H1 (cell line): ENCODE results near the gene HK1. TPM values are rescaled to one million over a fixed set of nuclear protein-coding genes. Genes with fewer than 3 reads are reported as not detected.
A peak's percentile ranks its signal among the peaks of the same experiment; 100 is the strongest.

Source experiments
- CTCF ChIA-PET: fragments of 300-600 bp; sonication (Branson Sonifier 250); formaldehyde crosslinking; loops from one replicate; lab custom pipeline; 2021; ENCODE audit not compliant: partially characterized antibody; lab: Charles Lee
- POLR2A ChIA-PET: fragments of 300-600 bp; sonication (Branson Sonifier 250); formaldehyde crosslinking; loops from one replicate; lab custom pipeline; 2021; ENCODE audit warnings: inconsistent platforms; ENCODE audit not compliant: partially characterized antibody; lab: Charles Lee
- DNase-seq, 2 experiments: peaks; one replicate each; pipeline versions ENCODE4 v3.0.0 to v3.0.0-alpha.2; 2010 to 2022; ENCODE audit warnings: low spot score in 2 of 2, low read depth in 1 of 2, mixed read lengths in 1 of 2
- FAIRE-seq: peaks from 2 replicates; lab custom pipeline; 2011; peaks lifted over from hg19 to GRCh38; lab: Jason Lieb, UNC
- H2AFZ ChIP-seq: 2 replicates; pipeline ENCODE4 v1.8.1; 2012; ENCODE audit warnings: low read length, inconsistent platforms
- H2AK5ac ChIP-seq: 2 replicates; pipeline ENCODE4 v1.6.1; 2013; ENCODE audit warnings: low read depth, low read length
- H2BK120ac ChIP-seq: replicated peaks from 2 replicates; pipeline ENCODE3; 2013; ENCODE audit warnings: low read depth, low read length, inconsistent platforms
- H2BK12ac ChIP-seq: 2 replicates; pipeline ENCODE4 v1.6.1; 2013; ENCODE audit warnings: low read depth, low read length
- H2BK15ac ChIP-seq: 2 replicates; pipeline ENCODE4 v1.6.1; 2013; ENCODE audit warnings: low read length
- H2BK20ac ChIP-seq: 2 replicates; pipeline ENCODE4 v1.6.1; 2013; ENCODE audit warnings: low read length
- H2BK5ac ChIP-seq: 2 replicates; pipeline ENCODE4 v1.6.1; 2013; ENCODE audit warnings: low read depth, low read length
- H3K14ac ChIP-seq: 2 replicates; pipeline ENCODE4 v1.6.1; 2013; ENCODE audit warnings: inconsistent platforms; ENCODE audit not compliant: insufficient read length
- H3K18ac ChIP-seq: 2 replicates; pipeline ENCODE4 v1.6.1; 2013; ENCODE audit warnings: low read length; ENCODE audit errors: extremely low read depth
- H3K23ac ChIP-seq: 2 replicates; pipeline ENCODE4 v1.6.1; 2013; ENCODE audit warnings: inconsistent platforms; ENCODE audit not compliant: insufficient read length
- H3K23me2 ChIP-seq: 2 replicates; pipeline ENCODE4 v1.6.1; 2013; ENCODE audit warnings: low read depth, low read length
- H3K27ac ChIP-seq: 2 replicates; pipeline ENCODE4 v1.6.1; 2011; ENCODE audit warnings: low read depth, low read length, inconsistent platforms
- H3K27me3 ChIP-seq, 4 experiments: replicated peaks in 1 of 4; 1 replicate in 1 of 4; 2 replicates in 3 of 4; pipeline versions ENCODE4 v1.6.1 to v1.8.1; 2011 to 2013; ENCODE audit warnings: low read length in 3 of 4, mild to moderate bottlenecking in 3 of 4, inconsistent platforms in 2 of 4, mixed read lengths in 2 of 4, moderate library complexity in 1 of 4; ENCODE audit not compliant: control insufficient read depth in 3 of 4, insufficient read depth in 3 of 4; ENCODE audit errors: extremely low read depth in 1 of 4
- H3K36me3 ChIP-seq, 4 experiments: 2 replicates each; pipeline versions ENCODE4 v1.6.1 to v1.8.1; 2011 to 2013; ENCODE audit warnings: mild to moderate bottlenecking in 4 of 4, low read length in 3 of 4, moderate library complexity in 2 of 4, control low read depth in 1 of 4, inconsistent platforms in 1 of 4; ENCODE audit not compliant: insufficient read depth in 4 of 4, control insufficient read depth in 2 of 4
- H3K4ac ChIP-seq: replicated peaks from 2 replicates; pipeline ENCODE3; 2013; ENCODE audit warnings: low read length, low read depth, mixed read lengths, inconsistent platforms; ENCODE audit not compliant: insufficient read length
- H3K4me1 ChIP-seq, 4 experiments: replicated peaks in 1 of 4; 1 replicate in 1 of 4; 2 replicates in 3 of 4; pipeline versions ENCODE4 v1.6.1 to v1.8.1; 2011 to 2013; ENCODE audit warnings: low read length in 3 of 4, inconsistent platforms in 2 of 4, mixed read lengths in 1 of 4; ENCODE audit not compliant: insufficient read depth in 4 of 4, control insufficient read depth in 3 of 4
- H3K4me2 ChIP-seq, 2 experiments: 2 replicates each; pipeline versions ENCODE4 v1.6.1 to v1.8.1; 2011 to 2013; ENCODE audit warnings: low read depth in 2 of 2, low read length in 2 of 2, control low read depth in 1 of 2, inconsistent platforms in 1 of 2, mild to moderate bottlenecking in 1 of 2; ENCODE audit not compliant: insufficient read depth in 1 of 2
- H3K4me3 ChIP-seq, 4 experiments: fragments of 200-600, 300-600 bp in 1 of 4; sonication (generic), shearing (Covaris generic), sonication (Bioruptor Twin) in 1 of 4; 2 replicates each; pipeline versions ENCODE4 v1.5.1 to v1.8.1; 2011 to 2016; ENCODE audit warnings: low read length in 4 of 4, low read depth in 3 of 4, control low read depth in 2 of 4, inconsistent platforms in 2 of 4, mild to moderate bottlenecking in 2 of 4, mixed read lengths in 1 of 4, moderate library complexity in 1 of 4; ENCODE audit not compliant: insufficient read depth in 2 of 4; ENCODE audit errors: extremely low read depth in 1 of 4
- H3K56ac ChIP-seq: replicated peaks from 2 replicates; pipeline ENCODE3; 2013; ENCODE audit warnings: low read depth, mild to moderate bottlenecking, mixed read lengths, low read length, inconsistent platforms; ENCODE audit not compliant: insufficient read length
- H3K79me1 ChIP-seq: 2 replicates; pipeline ENCODE4 v1.6.1; 2013; ENCODE audit warnings: low read depth, low read length, control low read depth
- H3K79me2 ChIP-seq, 2 experiments: 2 replicates each; pipeline versions ENCODE4 v1.6.1 to v1.8.1; 2012 to 2013; ENCODE audit warnings: low read length in 2 of 2, mild to moderate bottlenecking in 2 of 2, inconsistent platforms in 1 of 2; ENCODE audit not compliant: insufficient read depth in 2 of 2, control insufficient read depth in 1 of 2
- H3K9ac ChIP-seq, 4 experiments: replicated peaks in 1 of 4; 1 replicate in 1 of 4; 2 replicates in 3 of 4; pipeline versions ENCODE4 v1.6.1 to v1.8.1; 2011 to 2013; ENCODE audit warnings: low read depth in 3 of 4, low read length in 3 of 4, control low read depth in 2 of 4, mild to moderate bottlenecking in 2 of 4, moderate library complexity in 2 of 4, inconsistent platforms in 1 of 4; ENCODE audit errors: extremely low read depth in 1 of 4
- H3K9me3 ChIP-seq, 2 experiments: 2 replicates each; pipeline versions ENCODE4 v1.6.1 to v1.8.1; 2012 to 2013; ENCODE audit warnings: mild to moderate bottlenecking in 2 of 2, moderate library complexity in 2 of 2, control low read depth in 1 of 2, inconsistent platforms in 1 of 2, low read depth in 1 of 2, low read length in 1 of 2, mixed read lengths in 1 of 2; ENCODE audit not compliant: insufficient read depth in 2 of 2
- H4K20me1 ChIP-seq, 2 experiments: replicated peaks in 1 of 2; 2 replicates each; pipeline versions ENCODE3 to v1.8.1; 2011 to 2013; ENCODE audit warnings: inconsistent platforms in 2 of 2, low read length in 2 of 2, mild to moderate bottlenecking in 1 of 2; ENCODE audit not compliant: insufficient read depth in 2 of 2, control insufficient read depth in 1 of 2
- H4K5ac ChIP-seq: 2 replicates; pipeline ENCODE4 v1.6.1; 2013; ENCODE audit warnings: low read length, low read depth, mixed read lengths, inconsistent platforms; ENCODE audit not compliant: insufficient read length
- H4K8ac ChIP-seq: 2 replicates; pipeline ENCODE4 v1.8.0; 2013; ENCODE audit warnings: mild to moderate bottlenecking, moderate library complexity, low read length, inconsistent platforms; ENCODE audit not compliant: insufficient read depth; ENCODE audit errors: extremely low read depth
- H4K91ac ChIP-seq: replicated peaks from 2 replicates; pipeline ENCODE3; 2013; ENCODE audit warnings: low read length, mixed read lengths, inconsistent platforms; ENCODE audit not compliant: insufficient read length
- CHD2 ChIP-seq: IDR thresholded peaks from 2 replicates; pipeline ENCODE4 v1.6.1; 2012; ENCODE audit warnings: low read length, improper control_type of control experiment
- GABPA ChIP-seq: IDR thresholded peaks from 2 replicates; pipeline ENCODE4 v1.6.1; 2011; ENCODE audit warnings: mild to moderate bottlenecking, low read length, moderate library complexity, borderline replicate concordance; ENCODE audit not compliant: insufficient read depth
- MAFK ChIP-seq: IDR thresholded peaks from 2 replicates; pipeline ENCODE4 v1.6.1; 2012; ENCODE audit warnings: low read depth, mild to moderate bottlenecking, improper control_type of control experiment, low read length
- RAD21 ChIP-seq, 2 experiments: IDR thresholded peaks in 1 of 2; conservative IDR thresholded peaks in 1 of 2; 2 replicates each; pipeline ENCODE4 v1.6.1; 2011; ENCODE audit warnings: low read depth in 2 of 2, low read length in 2 of 2, improper control_type of control experiment in 1 of 2, inconsistent platforms in 1 of 2, mild to moderate bottlenecking in 1 of 2, moderate library complexity in 1 of 2
- SUZ12 ChIP-seq: fragments of 200-600 bp; sonication (generic); IDR thresholded peaks from 2 replicates; pipeline ENCODE4 v1.6.1; 2012; ENCODE audit warnings: mild to moderate bottlenecking, inconsistent platforms, low read length, moderate library complexity, mixed read lengths
- YY1 ChIP-seq: IDR thresholded peaks from 2 replicates; pipeline ENCODE4 v1.6.1; 2011; ENCODE audit warnings: low read depth, mild to moderate bottlenecking, low read length
- WGBS, 2 experiments: shearing (Covaris generic) in 1 of 2; methylation state at CpG; one replicate each; pipeline versions ENCODE4 v1.1.6 to v1.1.7; 2013 to 2015; ENCODE audit warnings: low lambda C conversion rate in 2 of 2, mixed read lengths in 2 of 2, inconsistent platforms in 1 of 2, low coverage in 1 of 2, missing lambda C conversion rate in 1 of 2; ENCODE audit not compliant: insufficient replicate concordance in 2 of 2, insufficient coverage in 1 of 2, insufficient read length in 1 of 2; ENCODE audit errors: extremely low coverage in 1 of 2, missing lambda C conversion rate in 1 of 2; 5-methylcytosine and 5-hydroxymethylcytosine counted together
- polyA plus RNA-seq, 7 experiments: library from polyadenylated mRNA; depleted of rRNA in 3 of 7; stranded (reverse) in 5 of 7; unstranded in 2 of 7; fragments of >200 nt in 5 of 7; fragments of 200-250 nt in 2 of 7; gene quantifications; 1 replicate in 5 of 7; 2 replicates in 1 of 7; 4 replicates in 1 of 7; pipeline versions ENCODE4 v1.2.1 to v1.2.3, GENCODE V29; 2011 to 2013; ENCODE audit warnings: missing spikeins in 2 of 7, mixed read lengths in 2 of 7
- total RNA-seq: library from RNA; stranded (reverse); fragmentation: NEBNext Ultra II Directional; extraction: Animal tissue kit (Norgen Biotek cat#: 25700); gene quantifications from 2 replicates; pipeline ENCODE4 v1.2.1, GENCODE V29; 2021

Gene HK1
- total and polyA plus RNA-seq, 2 of the 8 experiments (the other 6 are each of a cell fraction or from before 2014, with no cell fraction given) = 55.8 to 247 TPM

DNA sequence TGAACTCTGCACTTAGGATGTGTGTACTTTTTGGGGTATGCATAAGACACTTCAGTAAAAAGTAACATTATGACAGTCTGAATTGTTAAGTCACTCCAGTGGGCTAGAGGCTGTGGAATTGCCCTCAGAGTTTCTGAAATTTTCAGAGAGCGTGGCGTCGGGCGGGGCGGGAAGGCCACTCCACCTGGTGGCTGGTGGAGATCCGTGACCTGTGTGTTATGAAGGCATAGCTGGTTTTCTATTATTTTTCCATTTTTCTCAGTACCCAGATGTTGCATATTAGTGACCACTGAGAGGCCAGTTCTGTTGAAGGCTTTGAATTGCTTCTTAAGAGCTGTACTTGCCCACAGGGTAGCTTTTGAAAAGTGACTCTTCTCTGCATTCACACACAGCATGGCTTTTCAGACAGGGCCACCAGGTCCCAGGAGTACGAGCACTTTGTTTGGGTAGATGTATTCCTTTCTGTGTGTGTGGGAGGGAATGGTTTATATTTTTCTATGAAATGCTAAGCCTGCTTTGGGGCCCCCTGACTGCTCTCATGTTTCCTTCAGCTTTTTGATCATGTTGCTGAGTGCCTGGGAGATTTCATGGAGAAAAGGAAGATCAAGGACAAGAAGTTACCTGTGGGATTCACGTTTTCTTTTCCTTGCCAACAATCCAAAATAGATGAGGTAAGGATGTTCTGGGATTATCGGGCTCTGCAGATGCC, 86.1 kb downstream of the HK1 start:
- no peak for DNase-seq
- POLR2A ChIA-PET = interaction anchor here (1.0 to 1.9 kb wide), 4 partner anchors 10 to 391 kb away, joined by 3 to 6 read pairs (median 4); no protein-coding TSS in a partner anchor
- Histone ChIP-seq H3K4ac (no peak overlapping the region), H3K27ac (no peak overlapping the region), H2BK15ac (no peak overlapping the region), H3K79me2 (peaks cover 0 to 21% of the 10 kb centered on the region in 2 experiments; a peak in 2 of 4 replicates), H4K91ac (no peak overlapping the region), H3K4me3 (no peak overlapping the region), H2AFZ (no peak overlapping the region), H3K27me3 (no peaks in the 10 kb centered on the region), H3K4me2 (no peak overlapping the region), H3K56ac (no peak overlapping the region), H4K8ac (no peak overlapping the region), H2BK12ac (no peak overlapping the region), H2AK5ac (no peak overlapping the region), H4K5ac (no peak overlapping the region), H3K4me1 (peaks cover 2 to 7% (median 5%) of the 10 kb centered on the region in 4 experiments; a peak in 4 of 7 replicates), H3K79me1 (peaks cover 6% of the 10 kb centered on the region; the same call in 1 of the 2 replicates), H3K9me3 (no peaks in the 10 kb centered on the region), H3K9ac (no peak overlapping the region), H3K36me3 (peaks cover 4 to 44% (median 31%) of the 10 kb centered on the region in 4 experiments; a peak in 7 of 8 replicates), H2BK20ac (no peak overlapping the region), H3K23ac (no peak overlapping the region), H4K20me1 (peaks cover 3 to 5% of the 10 kb centered on the region in 2 experiments), H2BK120ac (no peak overlapping the region), H2BK5ac (no peak overlapping the region), H3K18ac (no peak overlapping the region), H3K14ac (no peak overlapping the region), H3K23me2 (no peaks in the 10 kb centered on the region)
- no peak for TF ChIP-seq YY1
- TF ChIP-seq GABPA = no peak
- no peak for TF ChIP-seq CHD2
- TF ChIP-seq MAFK = no peak
- TF ChIP-seq SUZ12 = no peak
- TF ChIP-seq RAD21 (IDR thresholded peaks at IDR 0.05 in 1 of 2, conservative IDR thresholded peaks at IDR 0.05 in 1 of 2; ENCODE audit: low read depth in 2 of 2, low read length in 2 of 2) = peak in 1 of 2 experiments; percentile 5; a peak in 1 of 4 replicates
- CTCF ChIA-PET = interaction anchor here (0.6 to 3.5 kb wide), 24 partner anchors 9 to 995 kb away, joined by 3 to 18 read pairs (median 4); no protein-coding TSS in a partner anchor
- 88% methylated on average over 9 of the region's 9 CpGs; no CpG with 5 or more reads in 1 of the 2 experiments for WGBS, 2 experiments
- no peak for FAIRE-seq
